ENCODE data around the gene CPVL. TPM values are rescaled to one million over a fixed set of nuclear protein-coding genes. Genes with fewer than 3 reads are reported as not detected.

The CPVL gene
- total RNA-seq, 1 donor = 0.36 TPM

DNA sequence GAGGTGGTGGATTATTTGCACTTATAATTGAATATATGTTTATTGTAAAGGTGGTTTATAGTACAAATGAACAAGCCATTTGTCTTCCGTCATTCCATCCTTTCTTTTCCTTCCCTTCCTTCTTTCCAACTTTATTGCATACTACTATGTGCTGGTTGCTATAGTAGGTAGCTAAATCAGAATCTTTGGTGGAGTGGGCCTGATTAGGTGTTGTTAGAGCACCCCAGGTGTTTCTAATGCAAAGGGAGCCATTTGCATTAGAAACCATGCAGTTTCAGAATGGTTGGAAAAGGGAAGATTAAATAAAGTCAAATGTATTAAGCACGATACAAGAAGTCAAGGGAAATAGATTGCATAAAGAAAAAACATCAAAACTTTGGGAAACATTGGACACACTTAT, 99.4 kb downstream of the CPVL start:
- H3K36me3 ChIP-seq (ENCODE audit: insufficient read depth, low read length) = no peaks in the 10 kb centered on the region
- no peaks in the 10 kb centered on the region for H3K4me1 ChIP-seq (ENCODE audit: insufficient read depth, low read length)
- peaks cover 12% of the 10 kb centered on the region for H3K27me3 ChIP-seq (ENCODE audit: insufficient read depth, low read length)
- H3K4me3 ChIP-seq (ENCODE audit: insufficient read depth, low read length) = no peak overlapping the region
- no peak overlapping the region for H2AFZ ChIP-seq (ENCODE audit: low read length)
- H3K27ac ChIP-seq (ENCODE audit: low read depth, low read length) = no peak overlapping the region
- H3K4me2 ChIP-seq (ENCODE audit: insufficient read depth, low read length) = no peak overlapping the region
- no peak for DNase-seq (ENCODE audit: insufficient read length, low spot score, missing footprints)
- TF ChIP-seq, protein P1, sequence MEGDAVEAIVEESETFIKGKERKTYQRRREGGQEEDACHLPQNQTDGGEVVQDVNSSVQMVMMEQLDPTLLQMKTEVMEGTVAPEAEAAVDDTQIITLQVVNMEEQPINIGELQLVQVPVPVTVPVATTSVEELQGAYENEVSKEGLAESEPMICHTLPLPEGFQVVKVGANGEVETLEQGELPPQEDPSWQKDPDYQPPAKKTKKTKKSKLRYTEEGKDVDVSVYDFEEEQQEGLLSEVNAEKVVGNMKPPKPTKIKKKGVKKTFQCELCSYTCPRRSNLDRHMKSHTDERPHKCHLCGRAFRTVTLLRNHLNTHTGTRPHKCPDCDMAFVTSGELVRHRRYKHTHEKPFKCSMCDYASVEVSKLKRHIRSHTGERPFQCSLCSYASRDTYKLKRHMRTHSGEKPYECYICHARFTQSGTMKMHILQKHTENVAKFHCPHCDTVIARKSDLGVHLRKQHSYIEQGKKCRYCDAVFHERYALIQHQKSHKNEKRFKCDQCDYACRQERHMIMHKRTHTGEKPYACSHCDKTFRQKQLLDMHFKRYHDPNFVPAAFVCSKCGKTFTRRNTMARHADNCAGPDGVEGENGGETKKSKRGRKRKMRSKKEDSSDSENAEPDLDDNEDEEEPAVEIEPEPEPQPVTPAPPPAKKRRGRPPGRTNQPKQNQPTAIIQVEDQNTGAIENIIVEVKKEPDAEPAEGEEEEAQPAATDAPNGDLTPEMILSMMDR (IDR thresholded peaks at IDR 0.05; ENCODE audit: extremely low read depth, low read depth, low read length) = no peak
- H3K9me3 ChIP-seq (ENCODE audit: low read depth, low read length) = no peaks in the 10 kb centered on the region
- H4K20me1 ChIP-seq (ENCODE audit: insufficient read depth, low read length) = no peaks in the 10 kb centered on the region
- no peaks in the 10 kb centered on the region for H3K79me2 ChIP-seq (ENCODE audit: insufficient read depth, low read length)

DNA sequence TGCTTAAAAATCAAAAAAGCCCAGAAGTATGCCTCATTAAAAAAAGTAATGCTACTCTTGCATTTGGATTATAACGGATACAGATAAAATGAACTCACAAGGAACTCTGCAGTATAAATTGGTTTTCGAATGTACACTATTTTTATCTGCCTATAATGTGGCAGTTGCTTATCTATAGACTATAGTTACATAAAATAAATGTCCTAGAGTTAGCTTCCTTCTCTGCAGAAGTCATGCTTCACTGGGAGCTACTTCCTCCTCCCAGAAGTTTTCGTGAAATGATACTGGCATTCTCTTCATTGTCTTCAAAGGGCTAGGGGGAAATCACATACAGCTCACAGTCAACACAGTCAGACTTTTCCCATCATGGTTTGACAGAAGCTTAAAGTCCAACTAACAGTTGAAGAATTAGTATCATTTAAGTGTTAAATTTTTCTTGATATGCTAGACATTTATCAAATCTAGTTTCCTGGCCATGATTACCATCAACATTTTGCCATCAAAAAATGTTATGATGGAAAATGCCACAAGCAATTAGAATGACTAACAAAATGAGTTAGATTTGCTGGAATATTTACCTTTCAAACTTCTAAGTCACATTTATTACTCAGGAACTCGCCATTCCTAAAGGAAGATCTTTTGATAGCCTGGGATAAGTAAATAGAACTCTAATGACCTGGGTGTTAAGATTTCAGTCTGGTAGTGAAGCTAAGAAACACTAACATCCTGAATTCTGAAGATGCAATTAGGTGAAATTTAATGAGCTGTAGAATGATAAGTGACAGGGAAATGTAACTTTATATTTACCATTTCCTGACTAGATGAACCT, 100.9 kb downstream of the CPVL start:
- no peak overlapping the region for H2AFZ ChIP-seq (ENCODE audit: low read length)
- TF ChIP-seq, protein P1 (IDR thresholded peaks at IDR 0.05; ENCODE audit: extremely low read depth, low read depth, low read length) = no peak
- H3K27ac ChIP-seq (ENCODE audit: low read depth, low read length) = no peak overlapping the region
- H3K4me3 ChIP-seq (ENCODE audit: insufficient read depth, low read length) = no peak overlapping the region
- no peaks in the 10 kb centered on the region for H3K9me3 ChIP-seq (ENCODE audit: low read depth, low read length)
- H3K4me2 ChIP-seq (ENCODE audit: insufficient read depth, low read length) = no peak overlapping the region
- H4K20me1 ChIP-seq (ENCODE audit: insufficient read depth, low read length) = no peaks in the 10 kb centered on the region
- no peak for DNase-seq (ENCODE audit: insufficient read length, low spot score, missing footprints)
- H3K4me1 ChIP-seq (ENCODE audit: insufficient read depth, low read length) = peaks cover under 1% of the 10 kb centered on the region
- H3K36me3 ChIP-seq (ENCODE audit: insufficient read depth, low read length) = no peaks in the 10 kb centered on the region
- H3K79me2 ChIP-seq (ENCODE audit: insufficient read depth, low read length) = no peaks in the 10 kb centered on the region
- H3K27me3 ChIP-seq (ENCODE audit: insufficient read depth, low read length) = peaks cover 9% of the 10 kb centered on the region

DNA sequence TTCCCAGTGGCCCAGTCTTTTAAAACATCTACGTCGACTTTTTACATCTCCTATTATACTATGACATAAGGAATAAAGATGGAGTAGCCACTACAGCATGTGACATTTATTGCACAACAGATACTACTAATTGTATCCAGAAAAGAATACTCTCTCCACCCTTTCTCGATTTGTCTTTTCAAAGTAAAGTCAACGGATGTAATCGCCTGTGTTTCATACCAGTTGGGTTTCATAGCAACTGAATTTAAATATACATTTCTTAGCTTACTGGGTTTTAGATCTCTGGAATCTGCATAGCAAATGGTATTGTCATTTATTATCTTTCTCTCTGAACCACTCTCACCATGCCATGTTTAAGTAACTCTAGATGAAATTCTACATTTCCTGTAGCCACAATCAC, 101.8 kb downstream of the CPVL start:
- TF ChIP-seq, protein P1 (IDR thresholded peaks at IDR 0.05; ENCODE audit: extremely low read depth, low read depth, low read length) = no peak
- H3K4me1 ChIP-seq (ENCODE audit: insufficient read depth, low read length) = peaks cover 10% of the 10 kb centered on the region
- no peak overlapping the region for H3K4me2 ChIP-seq (ENCODE audit: insufficient read depth, low read length)
- H3K4me3 ChIP-seq (ENCODE audit: insufficient read depth, low read length) = no peak overlapping the region
- no peak overlapping the region for H3K27ac ChIP-seq (ENCODE audit: low read depth, low read length)
- no peaks in the 10 kb centered on the region for H3K79me2 ChIP-seq (ENCODE audit: insufficient read depth, low read length)
- no peak overlapping the region for H2AFZ ChIP-seq (ENCODE audit: low read length)
- no peak for DNase-seq (ENCODE audit: insufficient read length, low spot score, missing footprints)
- H3K9me3 ChIP-seq (ENCODE audit: low read depth, low read length) = no peaks in the 10 kb centered on the region
- H3K36me3 ChIP-seq (ENCODE audit: insufficient read depth, low read length) = no peaks in the 10 kb centered on the region
- H3K27me3 ChIP-seq (ENCODE audit: insufficient read depth, low read length) = peaks cover 9% of the 10 kb centered on the region
- H4K20me1 ChIP-seq (ENCODE audit: insufficient read depth, low read length) = no peaks in the 10 kb centered on the region

DNA sequence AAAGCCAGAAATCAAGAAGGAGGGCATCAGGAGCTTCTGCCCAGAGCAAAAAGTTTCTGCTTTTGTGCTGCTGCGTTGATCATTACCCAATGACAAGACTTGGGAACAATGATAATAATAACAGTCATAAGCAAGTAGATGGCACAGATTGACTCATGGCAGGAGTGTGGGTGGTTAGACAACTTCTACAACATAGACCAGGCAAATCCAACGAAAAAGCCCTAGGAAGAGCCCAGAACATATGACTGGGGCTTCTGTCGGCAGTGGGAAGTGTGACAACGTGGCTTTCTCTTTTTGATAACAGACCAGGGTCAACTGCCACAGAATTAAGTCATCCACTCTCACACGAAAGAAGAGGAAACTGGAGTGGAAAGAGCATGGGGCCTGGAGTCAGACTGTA, 102.8 kb downstream of the CPVL start:
- no peak for DNase-seq (ENCODE audit: insufficient read length, low spot score, missing footprints)
- H3K4me2 ChIP-seq (ENCODE audit: insufficient read depth, low read length) = no peak overlapping the region
- no peak overlapping the region for H3K27ac ChIP-seq (ENCODE audit: low read depth, low read length)
- no peaks in the 10 kb centered on the region for H3K9me3 ChIP-seq (ENCODE audit: low read depth, low read length)
- H3K4me3 ChIP-seq (ENCODE audit: insufficient read depth, low read length) = no peak overlapping the region
- TF ChIP-seq, protein P1 (IDR thresholded peaks at IDR 0.05; ENCODE audit: extremely low read depth, low read depth, low read length) = no peak
- H3K36me3 ChIP-seq (ENCODE audit: insufficient read depth, low read length) = no peaks in the 10 kb centered on the region
- peaks cover 9% of the 10 kb centered on the region for H3K27me3 ChIP-seq (ENCODE audit: insufficient read depth, low read length)
- H3K79me2 ChIP-seq (ENCODE audit: insufficient read depth, low read length) = no peaks in the 10 kb centered on the region
- peaks cover 15% of the 10 kb centered on the region for H3K4me1 ChIP-seq (ENCODE audit: insufficient read depth, low read length)
- no peaks in the 10 kb centered on the region for H4K20me1 ChIP-seq (ENCODE audit: insufficient read depth, low read length)
- H2AFZ ChIP-seq (ENCODE audit: low read length) = no peak overlapping the region

All from osteoblast (primary cell).